GM12878 (cell line): ENCODE results near the gene TAGLN. TPM values are rescaled to one million over a fixed set of nuclear protein-coding genes. Genes with fewer than 3 reads are reported as not detected.
A peak's percentile ranks its signal among the peaks of the same experiment; 100 is the strongest.

Experiments
- ATAC-seq: fragments of 200-7000 bp; cut with Tn5 transposase; 3 replicates; pipeline ENCODE4 v1.9.1; 2020; ENCODE audit warnings: mild to moderate bottlenecking, moderate library complexity
- BruUV-seq: library from RNA; stranded (reverse); fragments of 400-500 nt; replicated peaks from 2 replicates; lab custom pipeline; 2021; lab: Mats Ljungman, UMichigan
- CTCF ChIA-PET: fragments of 300-600 bp; sonication (Branson Sonifier 250); formaldehyde crosslinking; extraction: SDS; loops from one replicate; lab custom pipeline; 2021; ENCODE audit warnings: inconsistent platforms; lab: Yijun Ruan, JAX
- POLR2A ChIA-PET: fragments of 350-600 bp; formaldehyde crosslinking; extraction: SDS; loops from one replicate; lab custom pipeline; 2021; ENCODE audit warnings: inconsistent platforms; lab: Charles Lee
- RAD21 ChIA-PET: fragments of 300-600 bp; sonication (Branson Sonifier 250); formaldehyde crosslinking; loops from one replicate; lab custom pipeline; 2023; ENCODE audit warnings: antibody characterized with exemption; ENCODE audit not compliant: unreplicated experiment; lab: Charles Lee
- SMC1A ChIA-PET: fragments of 300-600 bp; sonication (Branson Sonifier 250); formaldehyde crosslinking; loops from one replicate; lab custom pipeline; 2023; ENCODE audit not compliant: unreplicated experiment, uncharacterized antibody; lab: Charles Lee
- DNase-seq: peaks from one replicate; pipeline ENCODE4 v3.0.0-alpha.2; 2011; ENCODE audit warnings: low read depth, low spot score
- FAIRE-seq: peaks from 3 replicates; lab custom pipeline; 2011; peaks lifted over from hg19 to GRCh38; lab: Jason Lieb, UNC
- H2AFZ ChIP-seq: 2 replicates; pipeline ENCODE4 v1.6.0; 2011; ENCODE audit warnings: low read depth, low read length, control low read depth; ENCODE audit not compliant: control insufficient read depth
- H3K27ac ChIP-seq: 2 replicates; pipeline ENCODE4 v1.5.1; 2011; ENCODE audit warnings: control low read depth; ENCODE audit not compliant: control insufficient read depth, insufficient read depth
- H3K27me3 ChIP-seq, 2 experiments: replicated peaks in 1 of 2; 2 replicates each; pipeline versions ENCODE4 v1.6.0 to v1.6.1; 2011; ENCODE audit warnings: low read length in 1 of 2; ENCODE audit not compliant: control insufficient read depth in 2 of 2, insufficient read depth in 2 of 2
- H3K36me3 ChIP-seq, 2 experiments: 2 replicates each; pipeline ENCODE4 v1.5.1; 2011; ENCODE audit warnings: low read length in 1 of 2; ENCODE audit not compliant: control insufficient read depth in 2 of 2, insufficient read depth in 2 of 2
- H3K4me1 ChIP-seq: 2 replicates; pipeline ENCODE4 v1.6.1; 2011; ENCODE audit warnings: mild to moderate bottlenecking, low read length, moderate library complexity, mixed read lengths; ENCODE audit not compliant: control insufficient read depth, insufficient read depth
- H3K4me2 ChIP-seq: 2 replicates; pipeline ENCODE4 v1.6.0; 2011; ENCODE audit warnings: control low read depth; ENCODE audit not compliant: control insufficient read depth, insufficient read depth
- H3K4me3 ChIP-seq: fragments of 200-600 bp; sonication (generic); 2 replicates; pipeline ENCODE4 v1.5.1; 2016
- H3K79me2 ChIP-seq: 2 replicates; pipeline ENCODE4 v1.6.0; 2011; ENCODE audit warnings: low read length; ENCODE audit not compliant: control insufficient read depth, insufficient read depth
- H3K9ac ChIP-seq: 2 replicates; pipeline ENCODE4 v1.8.0; 2011; ENCODE audit warnings: low read length, control low read depth, mixed read lengths; ENCODE audit not compliant: control insufficient read depth, insufficient read depth
- H3K9me3 ChIP-seq: replicated peaks from 3 replicates; pipeline ENCODE4 v1.5.1; 2011; ENCODE audit warnings: mild to moderate bottlenecking, low read length; ENCODE audit not compliant: control insufficient read depth, insufficient read depth
- H4K20me1 ChIP-seq: 2 replicates; pipeline ENCODE4 v1.6.0; 2011; ENCODE audit not compliant: control insufficient read depth, insufficient read depth
- BRCA1 ChIP-seq: IDR thresholded peaks from 2 replicates; pipeline ENCODE4 v1.6.1; 2011; ENCODE audit warnings: low read depth, low read length, improper control_type of control experiment
- CREB1 ChIP-seq: IDR thresholded peaks from 2 replicates; pipeline ENCODE4 v1.6.1; 2012; ENCODE audit warnings: low read depth, mild to moderate bottlenecking, inconsistent platforms
- JUNB ChIP-seq: IDR thresholded peaks from 2 replicates; pipeline ENCODE4 v1.6.1; 2016; ENCODE audit warnings: antibody characterized with exemption, mild to moderate bottlenecking
- MTA2 ChIP-seq: fragments of 450-650 bp; IDR thresholded peaks from 2 replicates; pipeline ENCODE4 v1.6.1; 2016; ENCODE audit warnings: low read depth, mild to moderate bottlenecking, moderate library complexity
- NBN ChIP-seq: fragments of 450-650 bp; IDR thresholded peaks from 2 replicates; pipeline ENCODE4 v1.6.1; 2016
- NFIC ChIP-seq: IDR thresholded peaks from 2 replicates; pipeline ENCODE4 v1.6.1; 2012; ENCODE audit warnings: low read depth, mild to moderate bottlenecking, inconsistent platforms, low read length, moderate library complexity
- NFYB ChIP-seq: IDR thresholded peaks from 2 replicates; pipeline ENCODE4 v1.6.1; 2011; ENCODE audit warnings: low read depth, mild to moderate bottlenecking, low read length, improper control_type of control experiment, moderate library complexity; ENCODE audit not compliant: insufficient read depth
- PAX8 ChIP-seq: fragments of 450-650 bp; IDR thresholded peaks from 2 replicates; pipeline ENCODE4 v1.6.1; 2017; ENCODE audit warnings: mild to moderate bottlenecking, moderate library complexity
- POLR2AphosphoS5 ChIP-seq: IDR thresholded peaks from 2 replicates; pipeline ENCODE4 v1.6.1; 2011; ENCODE audit warnings: mild to moderate bottlenecking, low read length, inconsistent platforms
- RFX5 ChIP-seq: IDR thresholded peaks from 2 replicates; pipeline ENCODE4 v1.6.1; 2011; ENCODE audit warnings: low read depth, low read length, improper control_type of control experiment
- SMARCA5 ChIP-seq: fragments of 450-650 bp; IDR thresholded peaks from 2 replicates; pipeline ENCODE4 v1.6.1; 2017; ENCODE audit warnings: mild to moderate bottlenecking
- ZNF622 ChIP-seq: fragments of 450-650 bp; IDR thresholded peaks from 2 replicates; pipeline ENCODE4 v1.6.1; 2017; ENCODE audit warnings: mild to moderate bottlenecking, inconsistent platforms
- WGBS: methylation state at CpG from one replicate; pipeline ENCODE4 v1.1.6; 2016; ENCODE audit warnings: low lambda C conversion rate; ENCODE audit not compliant: insufficient replicate concordance, insufficient coverage; ENCODE audit errors: missing lambda C conversion rate; 5-methylcytosine and 5-hydroxymethylcytosine counted together
- in situ Hi-C: fragments of 300-500 bp; cut with MboI; formaldehyde crosslinking; loops from 9 replicates; pipeline ENCODE4 v1.14.3; 2018; ENCODE audit warnings: mixed read lengths
- intact Hi-C: fragments of 100-400 bp; cut with micrococcal nuclease; formaldehyde crosslinking; loops from one replicate; pipeline ENCODE4 v1.14.2; 2022; ENCODE audit not compliant: unreplicated experiment
- polyA plus RNA-seq, 11 experiments: library from polyadenylated mRNA; depleted of rRNA in 4 of 11; unstranded in 6 of 11; stranded (reverse) in 5 of 11; fragments of >200 nt; fragmentation: Nextera tagmentation in 4 of 11; fragmentation: Illumina TruSeq in 1 of 11; extraction: Ambion mirVana in 4 of 11; extraction: Trizol in 1 of 11; gene quantifications; 1 replicate in 1 of 11; 2 replicates in 10 of 11; pipeline versions ENCODE4 v1.2.1 to v1.2.3, GENCODE V29; 2011 to 2016; ENCODE audit warnings: inconsistent platforms in 2 of 11, missing spikeins in 2 of 11, low read depth in 1 of 11
- total RNA-seq, 4 experiments: library from RNA; depleted of rRNA in 3 of 4; stranded (reverse); fragments of >200 nt in 3 of 4; fragmentation: Illumina TruSeq in 1 of 4; extraction: Trizol in 1 of 4; gene quantifications; 2 replicates each; pipeline versions ENCODE4 v1.2.1 to v1.2.3, GENCODE V29; 2013 to 2021
- TF ChIP-seq, protein P1 (sequence below): fragments of 450-650 bp; IDR thresholded peaks from 2 replicates; pipeline ENCODE4 v1.6.1; 2018; ENCODE audit warnings: mild to moderate bottlenecking, low read depth, moderate library complexity; ENCODE audit not compliant: partially characterized antibody
- TF ChIP-seq, protein P2 (sequence below): IDR thresholded peaks from 2 replicates; pipeline ENCODE4 v1.6.1; 2011; ENCODE audit warnings: low read depth, low read length, improper control_type of control experiment, borderline replicate concordance

TAGLN gene
- total and polyA plus RNA-seq, 10 of the 15 experiments (the other 5 are each of a cell fraction or from before 2014, with no cell fraction given), result 0.26 to 4.6 (median 1.7) TPM

DNA sequence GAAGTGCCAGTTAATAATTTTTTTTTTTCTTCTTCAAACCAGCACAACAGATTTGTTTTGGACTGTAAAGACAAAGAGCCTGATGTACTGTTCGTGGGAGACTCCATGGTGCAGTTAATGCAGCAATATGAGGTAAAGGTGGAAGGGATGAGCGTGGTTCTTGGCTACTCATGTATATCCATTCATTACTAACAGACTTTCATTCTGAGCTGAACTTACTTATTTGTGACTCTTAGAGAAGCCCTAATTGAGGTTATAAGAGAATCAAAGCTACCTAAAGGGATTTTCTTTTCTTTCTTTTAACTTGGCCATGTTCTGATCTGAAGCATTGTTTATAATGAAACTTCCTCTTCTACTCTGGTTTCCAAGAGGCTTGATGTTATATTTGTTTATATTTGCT is 39.3 kb upstream of the TAGLN start:
- H3K4me3 ChIP-seq, result no peak overlapping the region
- H3K9me3 ChIP-seq, result no peaks in the 10 kb centered on the region
- in situ Hi-C loops, result no loop called here
- POLR2A ChIA-PET, result interaction anchor here (0.6 to 2.2 kb wide), 7 partner anchors 10 to 70 kb away, joined by 3 to 14 read pairs (median 3); partner anchors contain the start of genes PAFAH1B2 and SIDT2
- FAIRE-seq, result no peak
- peaks cover 3 to 18% of the 10 kb centered on the region in 2 experiments for H3K36me3 ChIP-seq
- H3K27ac ChIP-seq, result no peak overlapping the region
- SMC1A ChIA-PET, result interaction anchor here (0.6 to 7.0 kb wide), 7 partner anchors 10 to 278 kb away, joined by 3 to 55 read pairs (median 7); partner anchors contain the start of genes PAFAH1B2 and SIDT2
- WGBS, result 3% methylated on average over 2 of the region's 2 CpGs
- CTCF ChIA-PET, result interaction anchor here (0.9 to 5.2 kb wide), 6 partner anchors 13 to 283 kb away, joined by 3 to 47 read pairs (median 6); partner anchors contain the start of gene SIDT2
- H3K4me2 ChIP-seq, result no peak overlapping the region
- intact Hi-C loops, result no loop called here
- no peak for DNase-seq
- no peak overlapping the region for H2AFZ ChIP-seq
- peaks cover 30% of the 10 kb centered on the region for H3K79me2 ChIP-seq
- H3K4me1 ChIP-seq, result peaks cover 15% of the 10 kb centered on the region
- BruUV-seq, result no TSS peak
- TF ChIP-seq MTA2 (peak; percentile 71), JUNB (peak; percentile 30; the same call in 1 of the 2 replicates), NFIC (no peak)
- ATAC-seq, result peak; percentile 87
- no peak overlapping the region for H3K9ac ChIP-seq
- RAD21 ChIA-PET, result interaction anchor here (0.9 to 2.7 kb wide), 4 partner anchors 12 to 19 kb away, joined by 5 to 14 read pairs (median 8); partner anchors contain the start of genes PAFAH1B2 and SIDT2
- no peaks in the 10 kb centered on the region for H4K20me1 ChIP-seq
- no peaks in the 10 kb centered on the region for H3K27me3 ChIP-seq

DNA sequence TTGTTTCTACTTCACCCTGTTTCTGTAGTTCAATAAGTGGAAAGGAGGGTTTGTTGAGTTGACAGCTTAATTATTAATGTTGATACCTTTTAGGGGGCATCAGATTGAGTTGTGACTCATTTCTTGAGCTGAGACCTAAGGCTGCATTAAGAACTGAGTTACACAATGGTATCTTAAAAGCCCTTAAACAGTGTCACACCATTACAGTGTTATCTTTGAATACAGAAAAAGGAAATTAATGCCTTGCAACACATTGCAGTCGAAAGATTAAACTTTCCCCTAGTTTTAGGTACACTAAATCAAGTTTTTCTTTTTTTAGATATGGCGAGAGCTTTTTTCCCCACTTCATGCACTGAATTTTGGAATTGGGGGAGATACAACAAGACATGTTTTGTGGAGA is 38.3 kb upstream of the TAGLN start:
- intact Hi-C loops (no loop called here), in situ Hi-C loops (no loop called here)
- ATAC-seq (peak; percentile 81), DNase-seq (no peak), FAIRE-seq (no peak)
- Histone ChIP-seq H4K20me1 (no peaks in the 10 kb centered on the region), H2AFZ (no peak overlapping the region), H3K4me3 (no peak overlapping the region), H3K9me3 (no peaks in the 10 kb centered on the region), H3K4me1 (peaks cover 13% of the 10 kb centered on the region), H3K27me3 (no peaks in the 10 kb centered on the region), H3K36me3 (peaks cover 2 to 18% of the 10 kb centered on the region in 2 experiments), H3K9ac (no peak overlapping the region), H3K4me2 (no peak overlapping the region), H3K79me2 (peaks cover 23% of the 10 kb centered on the region), H3K27ac (0 out of 2 replicates have a peak overlapping the region, but pooled peaks have one; percentile 11)
- RAD21 ChIA-PET, result interaction anchor here (0.9 to 2.7 kb wide), 5 partner anchors 11 to 18 kb away, joined by 4 to 14 read pairs (median 7); partner anchors contain the start of genes PAFAH1B2 and SIDT2
- CTCF ChIA-PET, result interaction anchor here (1.4 to 5.2 kb wide), 5 partner anchors 12 to 281 kb away, joined by 4 to 47 read pairs (median 8); partner anchors contain the start of gene SIDT2
- POLR2A ChIA-PET, result interaction anchor here (0.6 to 2.2 kb wide), 10 partner anchors 9 to 316 kb away, joined by 3 to 14 read pairs (median 4); partner anchors contain the start of genes PAFAH1B2, PCSK7 and SIDT2
- 30% methylated on average over 2 of the region's 2 CpGs for WGBS
- BruUV-seq, result no TSS peak
- SMC1A ChIA-PET, result interaction anchor here (0.6 to 7.0 kb wide), 8 partner anchors 9 to 65 kb away, joined by 3 to 55 read pairs (median 8); partner anchors contain the start of genes PAFAH1B2 and SIDT2
- TF ChIP-seq BRCA1 (no peak), NBN (no peak), CREB1 (no peak), NFYB (no peak), POLR2AphosphoS5 (no peak), ZNF622 (no peak), RFX5 (no peak), SMARCA5 (no peak), PAX8 (no peak)
- TF ChIP-seq, protein P1, sequence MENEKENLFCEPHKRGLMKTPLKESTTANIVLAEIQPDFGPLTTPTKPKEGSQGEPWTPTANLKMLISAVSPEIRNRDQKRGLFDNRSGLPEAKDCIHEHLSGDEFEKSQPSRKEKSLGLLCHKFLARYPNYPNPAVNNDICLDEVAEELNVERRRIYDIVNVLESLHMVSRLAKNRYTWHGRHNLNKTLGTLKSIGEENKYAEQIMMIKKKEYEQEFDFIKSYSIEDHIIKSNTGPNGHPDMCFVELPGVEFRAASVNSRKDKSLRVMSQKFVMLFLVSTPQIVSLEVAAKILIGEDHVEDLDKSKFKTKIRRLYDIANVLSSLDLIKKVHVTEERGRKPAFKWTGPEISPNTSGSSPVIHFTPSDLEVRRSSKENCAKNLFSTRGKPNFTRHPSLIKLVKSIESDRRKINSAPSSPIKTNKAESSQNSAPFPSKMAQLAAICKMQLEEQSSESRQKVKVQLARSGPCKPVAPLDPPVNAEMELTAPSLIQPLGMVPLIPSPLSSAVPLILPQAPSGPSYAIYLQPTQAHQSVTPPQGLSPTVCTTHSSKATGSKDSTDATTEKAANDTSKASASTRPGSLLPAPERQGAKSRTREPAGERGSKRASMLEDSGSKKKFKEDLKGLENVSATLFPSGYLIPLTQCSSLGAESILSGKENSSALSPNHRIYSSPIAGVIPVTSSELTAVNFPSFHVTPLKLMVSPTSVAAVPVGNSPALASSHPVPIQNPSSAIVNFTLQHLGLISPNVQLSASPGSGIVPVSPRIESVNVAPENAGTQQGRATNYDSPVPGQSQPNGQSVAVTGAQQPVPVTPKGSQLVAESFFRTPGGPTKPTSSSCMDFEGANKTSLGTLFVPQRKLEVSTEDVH, result no peak
- TF ChIP-seq, protein P2, sequence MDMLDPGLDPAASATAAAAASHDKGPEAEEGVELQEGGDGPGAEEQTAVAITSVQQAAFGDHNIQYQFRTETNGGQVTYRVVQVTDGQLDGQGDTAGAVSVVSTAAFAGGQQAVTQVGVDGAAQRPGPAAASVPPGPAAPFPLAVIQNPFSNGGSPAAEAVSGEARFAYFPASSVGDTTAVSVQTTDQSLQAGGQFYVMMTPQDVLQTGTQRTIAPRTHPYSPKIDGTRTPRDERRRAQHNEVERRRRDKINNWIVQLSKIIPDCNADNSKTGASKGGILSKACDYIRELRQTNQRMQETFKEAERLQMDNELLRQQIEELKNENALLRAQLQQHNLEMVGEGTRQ, result no peak
